Fibroblast of pulmonary artery (primary cell): ENCODE results near the gene OLIG2.

Experiments used
- DNase-seq: peaks from one replicate; pipeline ENCODE4 v3.0.0-alpha.2; 2010; ENCODE audit warnings: low read depth
- H3K4me3 ChIP-seq: replicated peaks from 2 replicates; pipeline ENCODE4 v1.5.1; 2011; ENCODE audit warnings: low read depth, mild to moderate bottlenecking, control low read depth, low read length, moderate library complexity
- CTCF ChIP-seq: IDR thresholded peaks from 2 replicates; pipeline ENCODE4 v1.5.1; 2011; ENCODE audit warnings: mild to moderate bottlenecking, control low read depth, low read length, inconsistent platforms; ENCODE audit errors: missing control alignments

OLIG2 gene

GRCh38 chr21:33028287-33028670, 2.5 kb downstream of the OLIG2 start:
- no peak for DNase-seq
- TF ChIP-seq CTCF: no peak
- no peak overlapping the region for H3K4me3 ChIP-seq

DNA sequence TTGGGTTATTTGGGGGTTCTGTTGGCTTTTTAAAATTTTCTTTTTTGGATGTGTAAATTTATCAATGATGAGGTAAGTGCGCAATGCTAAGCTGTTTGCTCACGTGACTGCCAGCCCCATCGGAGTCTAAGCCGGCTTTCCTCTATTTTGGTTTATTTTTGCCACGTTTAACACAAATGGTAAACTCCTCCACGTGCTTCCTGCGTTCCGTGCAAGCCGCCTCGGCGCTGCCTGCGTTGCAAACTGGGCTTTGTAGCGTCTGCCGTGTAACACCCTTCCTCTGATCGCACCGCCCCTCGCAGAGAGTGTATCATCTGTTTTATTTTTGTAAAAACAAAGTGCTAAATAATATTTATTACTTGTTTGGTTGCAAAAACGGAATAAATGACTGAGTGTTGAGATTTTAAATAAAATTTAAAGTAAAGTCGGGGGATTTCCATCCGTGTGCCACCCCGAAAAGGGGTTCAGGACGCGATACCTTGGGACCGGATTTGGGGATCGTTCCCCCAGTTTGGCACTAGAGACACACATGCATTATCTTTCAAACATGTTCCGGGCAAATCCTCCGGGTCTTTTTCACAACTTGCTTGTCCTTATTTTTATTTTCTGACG, 3.1 kb downstream of the OLIG2 start:
- TF ChIP-seq CTCF: no peak
- DNase-seq: no peak
- H3K4me3 ChIP-seq: no peak overlapping the region

DNA sequence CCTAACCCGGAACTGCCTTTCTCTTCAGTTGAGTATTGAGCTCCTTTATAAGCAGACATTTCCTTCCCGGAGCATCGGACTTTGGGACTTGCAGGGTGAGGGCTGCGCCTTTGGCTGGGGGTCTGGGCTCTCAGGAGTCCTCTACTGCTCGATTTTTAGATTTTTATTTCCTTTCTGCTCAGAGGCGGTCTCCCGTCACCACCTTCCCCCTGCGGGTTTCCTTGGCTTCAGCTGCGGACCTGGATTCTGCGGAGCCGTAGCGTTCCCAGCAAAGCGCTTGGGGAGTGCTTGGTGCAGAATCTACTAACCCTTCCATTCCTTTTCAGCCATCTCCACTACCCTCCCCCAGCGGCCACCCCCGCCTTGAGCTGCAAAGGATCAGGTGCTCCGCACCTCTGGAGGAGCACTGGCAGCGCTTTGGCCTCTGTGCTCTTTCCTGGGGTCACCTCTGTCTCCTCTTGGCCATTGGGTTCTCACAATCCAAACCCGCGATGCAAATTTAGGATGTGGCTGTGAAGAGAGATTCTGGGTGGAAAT, 3.7 kb downstream of the OLIG2 start:
- no peak for TF ChIP-seq CTCF
- no peak for DNase-seq
- H3K4me3 ChIP-seq: no peak overlapping the region

DNA sequence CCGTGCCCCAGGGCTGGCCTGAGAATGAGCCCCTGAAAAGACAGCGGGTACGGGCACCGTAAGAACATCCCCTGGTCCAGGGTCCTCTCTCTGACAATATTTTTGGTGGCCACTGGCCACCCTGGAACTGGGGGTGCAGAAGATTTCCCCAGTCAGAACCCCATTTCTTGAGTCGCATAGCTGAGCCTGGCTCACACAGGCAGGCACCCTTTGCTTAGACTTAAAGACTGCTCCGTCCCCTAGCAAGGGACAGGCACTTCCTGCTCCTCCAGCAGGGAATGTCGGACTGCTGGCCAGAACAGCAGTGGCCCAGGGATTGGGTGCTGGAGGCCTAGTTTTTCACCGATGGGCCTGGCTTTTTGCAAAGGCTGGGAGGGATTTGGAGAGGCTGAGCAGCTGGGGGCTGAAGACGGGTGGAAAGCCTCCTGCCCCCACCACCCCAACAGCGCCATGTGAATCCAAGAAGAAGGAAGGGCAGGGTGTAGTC, 4.3 kb downstream of the OLIG2 start:
- no peak for TF ChIP-seq CTCF
- H3K4me3 ChIP-seq: no peak overlapping the region

DNA sequence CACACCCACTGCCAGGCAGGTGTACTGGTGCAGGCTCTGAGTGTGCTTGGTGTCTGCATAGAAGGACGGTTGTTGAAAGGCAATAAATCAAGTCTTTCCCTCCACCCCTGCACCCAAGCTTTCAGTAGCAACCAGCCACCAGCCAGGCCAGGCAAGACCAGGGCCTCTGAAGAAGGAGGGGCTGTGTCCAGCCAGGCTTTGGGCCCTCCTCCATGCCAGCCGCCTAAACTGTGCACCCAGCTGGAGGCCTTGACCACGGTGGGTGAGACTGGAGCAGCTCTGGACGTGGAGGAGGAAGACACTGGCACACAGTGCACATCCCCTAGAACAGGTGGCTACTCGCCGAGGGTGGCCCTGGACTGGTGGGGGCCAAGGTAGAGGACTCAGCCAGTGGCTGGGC, 4.9 kb downstream of the OLIG2 start:
- no peak for DNase-seq
- no peak overlapping the region for H3K4me3 ChIP-seq

More for the DNA sequence above, 4.3 kb downstream of the OLIG2 start:
- DNase-seq: no peak

DNA sequence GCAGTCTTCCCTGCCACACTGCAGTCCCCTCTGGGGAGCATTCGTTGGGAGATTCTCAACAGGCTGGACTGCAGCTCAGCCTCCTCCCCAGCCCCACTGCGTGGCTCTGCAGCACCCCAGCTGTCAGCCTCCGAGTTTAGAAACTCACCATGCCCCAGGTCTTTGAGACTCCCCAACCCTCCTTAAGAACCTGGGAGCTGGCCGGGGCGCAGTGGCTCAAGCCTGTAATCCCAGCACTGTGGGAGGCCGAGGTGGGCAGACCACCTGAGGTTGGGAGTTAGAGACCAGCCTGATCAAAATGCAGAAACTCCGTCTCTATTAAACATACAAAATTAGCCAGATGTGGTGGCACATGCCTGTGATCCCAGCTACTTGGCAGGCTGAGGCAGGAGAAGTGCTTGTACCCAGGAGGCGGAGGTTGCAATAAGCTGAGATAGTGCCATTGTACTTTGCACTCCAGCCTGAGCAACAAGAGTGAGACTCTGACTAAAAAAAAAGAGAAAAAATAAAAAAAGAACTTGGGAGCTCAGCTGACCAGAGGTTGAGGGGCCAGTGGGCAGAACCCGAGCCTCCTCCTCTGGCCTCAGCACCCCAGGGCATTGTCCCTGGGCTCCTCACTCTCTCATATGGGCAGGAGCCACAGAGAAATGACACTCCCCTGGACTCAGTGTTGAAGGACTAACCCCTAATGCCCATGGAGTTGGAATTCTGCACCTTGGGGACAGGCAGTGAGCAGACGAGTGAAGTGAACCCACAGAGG, 5.6 kb downstream of the OLIG2 start:
- DNase-seq: no peak
- no peak for TF ChIP-seq CTCF
- H3K4me3 ChIP-seq: no peak overlapping the region

More for the DNA sequence above, 4.9 kb downstream of the OLIG2 start:
- no peak for TF ChIP-seq CTCF
